D721Med (cell line): Measurements from ENCODE around the gene FXYD4.
"Not testable (repeated sequence)": the region's sequence is repeated elsewhere in the genome, so short reads cannot be mapped to it uniquely, and the experiment has no call there.

Experiments
- DNase-seq: peaks from one replicate; pipeline ENCODE4 v3.0.0; 2011; ENCODE audit warnings: low spot score; ENCODE audit not compliant: insufficient read length
- FAIRE-seq: peaks from 2 replicates; lab custom pipeline; 2011; peaks lifted over from hg19 to GRCh38; lab: Jason Lieb, UNC
- TF ChIP-seq, protein P1 (sequence below): IDR thresholded peaks from 2 replicates; pipeline ENCODE4 v1.5.1; 2012; ENCODE audit warnings: mild to moderate bottlenecking, control low read depth; ENCODE audit not compliant: insufficient read depth; ENCODE audit errors: missing control alignments

Gene FXYD4

DNA sequence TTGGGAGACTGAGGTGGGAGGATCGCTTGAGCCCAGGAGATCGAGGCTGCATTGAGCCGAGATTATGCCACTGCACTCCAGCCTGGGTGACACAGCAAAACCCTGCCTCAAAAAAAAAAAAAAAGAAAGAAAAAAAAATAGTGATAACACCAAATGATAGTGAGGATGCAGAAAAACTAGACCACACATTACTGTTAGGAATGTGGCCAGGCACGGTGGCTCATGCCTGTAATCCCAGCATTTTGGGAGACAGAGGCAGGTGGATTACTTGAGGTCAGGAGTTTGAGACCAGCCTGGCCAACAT is 40.7 kb upstream of the FXYD4 start:
- not testable (repeated sequence) for DNase-seq, FAIRE-seq

DNA sequence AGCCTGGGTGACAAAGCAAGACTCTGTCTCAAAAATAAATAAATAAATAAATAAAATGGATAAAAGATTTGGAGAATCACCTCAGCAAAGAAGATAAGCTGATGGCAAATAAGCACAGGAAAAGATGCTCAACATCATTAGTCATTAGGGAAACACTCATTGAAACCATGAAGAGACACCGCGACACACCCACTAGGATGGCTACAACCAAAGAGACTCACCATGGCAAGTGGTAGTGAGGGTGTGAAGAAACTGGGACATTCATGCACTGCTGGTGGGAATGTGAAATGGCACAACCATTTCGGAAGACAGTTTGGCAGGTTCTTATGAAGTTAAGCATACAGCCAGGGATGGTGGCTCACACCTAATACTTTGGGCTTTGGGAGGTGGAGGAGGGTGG is 37.8 kb upstream of the FXYD4 start:
- no peak for FAIRE-seq
- DNase-seq: no peak
- TF ChIP-seq, protein P1, sequence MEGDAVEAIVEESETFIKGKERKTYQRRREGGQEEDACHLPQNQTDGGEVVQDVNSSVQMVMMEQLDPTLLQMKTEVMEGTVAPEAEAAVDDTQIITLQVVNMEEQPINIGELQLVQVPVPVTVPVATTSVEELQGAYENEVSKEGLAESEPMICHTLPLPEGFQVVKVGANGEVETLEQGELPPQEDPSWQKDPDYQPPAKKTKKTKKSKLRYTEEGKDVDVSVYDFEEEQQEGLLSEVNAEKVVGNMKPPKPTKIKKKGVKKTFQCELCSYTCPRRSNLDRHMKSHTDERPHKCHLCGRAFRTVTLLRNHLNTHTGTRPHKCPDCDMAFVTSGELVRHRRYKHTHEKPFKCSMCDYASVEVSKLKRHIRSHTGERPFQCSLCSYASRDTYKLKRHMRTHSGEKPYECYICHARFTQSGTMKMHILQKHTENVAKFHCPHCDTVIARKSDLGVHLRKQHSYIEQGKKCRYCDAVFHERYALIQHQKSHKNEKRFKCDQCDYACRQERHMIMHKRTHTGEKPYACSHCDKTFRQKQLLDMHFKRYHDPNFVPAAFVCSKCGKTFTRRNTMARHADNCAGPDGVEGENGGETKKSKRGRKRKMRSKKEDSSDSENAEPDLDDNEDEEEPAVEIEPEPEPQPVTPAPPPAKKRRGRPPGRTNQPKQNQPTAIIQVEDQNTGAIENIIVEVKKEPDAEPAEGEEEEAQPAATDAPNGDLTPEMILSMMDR: no peak

GRCh38 chr10:43336061-43336460 is 35.4 kb upstream of the FXYD4 start:
- TF ChIP-seq, protein P1: no peak
- FAIRE-seq (no peak), DNase-seq (no peak)

- no peak for FAIRE-seq
- TF ChIP-seq, protein P1: no peak
- no peak for DNase-seq
Observed at GRCh38 chr10:43336641-43337318, 34.7 kb upstream of the FXYD4 start.

DNA sequence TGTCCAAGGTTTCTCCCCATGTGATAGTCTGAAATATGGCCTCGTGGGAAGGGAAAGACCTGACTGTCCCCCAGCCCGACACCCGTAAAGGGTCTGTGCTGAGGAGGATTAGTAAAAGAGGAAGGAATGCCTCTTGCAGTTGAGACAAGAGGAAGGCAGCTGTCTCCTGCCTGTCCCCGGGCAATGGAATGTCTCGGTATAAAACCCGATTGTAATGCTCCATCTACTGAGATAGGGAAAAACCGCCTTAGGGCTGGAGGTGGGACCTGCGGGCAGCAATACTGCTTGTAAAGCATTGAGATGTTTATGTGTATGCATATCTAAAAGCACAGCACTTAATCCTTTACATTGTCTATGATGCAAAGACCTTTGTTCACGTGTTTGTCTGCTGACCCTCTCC is 33.9 kb upstream of the FXYD4 start:
- FAIRE-seq, DNase-seq: not testable (repeated sequence)

- no peak for DNase-seq
- TF ChIP-seq, protein P1: no peak
Observed at GRCh38 chr10:43338117-43338516, 33.3 kb upstream of the FXYD4 start.

DNA sequence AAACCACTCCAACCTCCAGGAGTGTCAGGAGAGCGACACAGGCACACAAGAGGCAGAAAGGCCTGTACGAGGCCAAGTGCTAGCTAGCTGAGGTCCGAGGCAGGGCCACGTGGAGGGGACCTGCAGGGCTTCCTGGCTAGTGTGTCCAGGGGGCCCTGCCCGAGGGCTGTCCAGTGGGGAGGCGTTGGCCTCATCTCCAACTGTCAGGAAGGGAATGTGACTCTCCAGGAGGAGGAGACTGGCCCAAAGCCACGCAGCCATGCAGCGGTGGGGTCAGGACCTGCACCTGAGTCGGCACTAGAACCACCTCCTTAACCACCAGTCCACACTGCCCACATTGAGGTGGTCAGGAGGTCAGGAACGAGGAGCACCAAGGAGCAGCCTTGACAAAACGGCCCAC is 32.3 kb upstream of the FXYD4 start:
- TF ChIP-seq, protein P1: no peak
- FAIRE-seq (no peak), DNase-seq (no peak)

More at GRCh38 chr10:43338117-43338516, 33.3 kb upstream of the FXYD4 start:
- no peak for FAIRE-seq

DNA sequence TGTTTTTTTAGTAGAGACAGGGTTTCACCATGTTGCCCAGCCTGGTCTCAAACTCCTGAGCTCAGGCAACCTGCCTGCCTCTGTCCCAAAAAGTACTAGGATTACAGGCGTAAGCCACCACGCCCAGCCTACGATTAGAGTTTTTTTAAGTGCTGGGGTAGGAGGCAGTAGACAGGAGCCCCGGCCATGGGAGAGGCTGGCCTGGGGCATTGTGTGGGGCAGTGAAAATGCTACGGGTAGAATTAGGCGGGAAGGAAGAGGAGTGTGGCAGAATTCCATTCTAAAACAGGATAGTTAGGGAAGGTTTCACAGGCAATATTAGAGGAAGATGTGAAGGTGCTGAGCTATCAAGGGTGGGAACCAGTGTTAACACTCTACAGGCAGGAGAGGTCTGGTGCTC is 31.3 kb upstream of the FXYD4 start:
- DNase-seq (no peak), FAIRE-seq (no peak)
- TF ChIP-seq, protein P1: no peak
